ENCODE measurements around the gene SDF4. TPM values are rescaled to one million over a fixed set of nuclear protein-coding genes. Genes with fewer than 3 reads are reported as not detected.

The SDF4 gene
- total RNA-seq, 2 experiments from 2014 or later, result 81.5 to 87.5 TPM

- no peak overlapping the region for H3K4me3 Mint-ChIP-seq
- no peaks in the 10 kb centered on the region for H3K4me1 Mint-ChIP-seq (ENCODE audit: low read depth)
- DNase-seq (no peak), ATAC-seq (no peak)
- no peaks in the 10 kb centered on the region for H3K9me3 Mint-ChIP-seq
- TF ChIP-seq CTCF (IDR thresholded peaks at IDR 0.05), result no peak
- no peaks in the 10 kb centered on the region for H3K27me3 Mint-ChIP-seq
- POLR2A ChIA-PET, result interaction anchor here (1.0 to 1.7 kb wide), 3 partner anchors 9 to 57 kb away, joined by 3 to 4 read pairs (median 3); no protein-coding TSS in a partner anchor
- H3K27ac Mint-ChIP-seq, result no peak overlapping the region
- no peaks in the 10 kb centered on the region for H3K36me3 Mint-ChIP-seq (ENCODE audit: low read depth)
- intact Hi-C loops (cut with micrococcal nuclease), result no loop called here
- CTCF ChIA-PET, result interaction anchor here (2.1 kb wide), 1 partner anchor 119 kb away, joined by 6 read pairs; no protein-coding TSS in a partner anchor
These were observed 9.9 kb upstream of the SDF4 start for GRCh38 chr1:1241588-1242219.

GRCh38 chr1:1240822-1241587, 9.2 kb upstream of the SDF4 start:
- POLR2A ChIA-PET, result interaction anchor here (1.0 kb wide), 1 partner anchor 57 kb away, joined by 3 read pairs; no protein-coding TSS in a partner anchor
- ATAC-seq, result no peak
- Mint-ChIP-seq H3K27ac (no peak overlapping the region), H3K4me1 (ENCODE audit: low read depth) (no peaks in the 10 kb centered on the region), H3K9me3 (no peaks in the 10 kb centered on the region), H3K27me3 (no peaks in the 10 kb centered on the region), H3K36me3 (ENCODE audit: low read depth) (no peaks in the 10 kb centered on the region), H3K4me3 (no peak overlapping the region)
- no peak for TF ChIP-seq CTCF (IDR thresholded peaks at IDR 0.05)
- CTCF ChIA-PET, result interaction anchor here (2.1 kb wide), 1 partner anchor 119 kb away, joined by 6 read pairs; no protein-coding TSS in a partner anchor
- no peak for DNase-seq
- intact Hi-C loops (cut with micrococcal nuclease), result no loop called here

- Mint-ChIP-seq H3K27me3 (no peaks in the 10 kb centered on the region), H3K36me3 (ENCODE audit: low read depth) (no peaks in the 10 kb centered on the region), H3K9me3 (no peaks in the 10 kb centered on the region), H3K4me1 (ENCODE audit: low read depth) (no peaks in the 10 kb centered on the region), H3K27ac (no peak overlapping the region), H3K4me3 (no peak overlapping the region)
- intact Hi-C loops (cut with micrococcal nuclease), result no loop called here
- ChIA-PET CTCF (interaction anchor here (2.1 kb wide), 1 partner anchor 118 kb away, joined by 6 read pairs; no protein-coding TSS in a partner anchor), POLR2A (no interaction called here)
- no peak for TF ChIP-seq CTCF (IDR thresholded peaks at IDR 0.05)
- DNase-seq (no peak), ATAC-seq (no peak)
These were observed 8.5 kb upstream of the SDF4 start for GRCh38 chr1:1240348-1240732.

- ATAC-seq (no peak), DNase-seq (no peak)
- H3K4me3 Mint-ChIP-seq, result no peak overlapping the region
- ChIA-PET CTCF (interaction anchor here (2.1 kb wide), 1 partner anchor 117 kb away, joined by 6 read pairs; no protein-coding TSS in a partner anchor), POLR2A (interaction anchor here (0.6 to 1.6 kb wide), 3 partner anchors 10 to 135 kb away, joined by 3 to 4 read pairs (median 3); partner anchors contain the start of gene AURKAIP1)
- intact Hi-C loops (cut with micrococcal nuclease), result no loop called here
- H3K4me1 Mint-ChIP-seq (ENCODE audit: low read depth), result no peaks in the 10 kb centered on the region
- no peaks in the 10 kb centered on the region for H3K27me3 Mint-ChIP-seq
- no peaks in the 10 kb centered on the region for H3K9me3 Mint-ChIP-seq
- no peak overlapping the region for H3K27ac Mint-ChIP-seq
- TF ChIP-seq CTCF (IDR thresholded peaks at IDR 0.05), result no peak
- H3K36me3 Mint-ChIP-seq (ENCODE audit: low read depth), result no peaks in the 10 kb centered on the region
These were observed 8.0 kb upstream of the SDF4 start for GRCh38 chr1:1239614-1240347.

Data from activated CD8-positive, alpha-beta T cell treated with anti-CD3 and anti-CD28 coated beads for 36 hours (primary cell).